ENCODE results near the gene CD8A.
A peak's percentile ranks its signal among the peaks of the same experiment; 100 is the strongest.

DNA sequence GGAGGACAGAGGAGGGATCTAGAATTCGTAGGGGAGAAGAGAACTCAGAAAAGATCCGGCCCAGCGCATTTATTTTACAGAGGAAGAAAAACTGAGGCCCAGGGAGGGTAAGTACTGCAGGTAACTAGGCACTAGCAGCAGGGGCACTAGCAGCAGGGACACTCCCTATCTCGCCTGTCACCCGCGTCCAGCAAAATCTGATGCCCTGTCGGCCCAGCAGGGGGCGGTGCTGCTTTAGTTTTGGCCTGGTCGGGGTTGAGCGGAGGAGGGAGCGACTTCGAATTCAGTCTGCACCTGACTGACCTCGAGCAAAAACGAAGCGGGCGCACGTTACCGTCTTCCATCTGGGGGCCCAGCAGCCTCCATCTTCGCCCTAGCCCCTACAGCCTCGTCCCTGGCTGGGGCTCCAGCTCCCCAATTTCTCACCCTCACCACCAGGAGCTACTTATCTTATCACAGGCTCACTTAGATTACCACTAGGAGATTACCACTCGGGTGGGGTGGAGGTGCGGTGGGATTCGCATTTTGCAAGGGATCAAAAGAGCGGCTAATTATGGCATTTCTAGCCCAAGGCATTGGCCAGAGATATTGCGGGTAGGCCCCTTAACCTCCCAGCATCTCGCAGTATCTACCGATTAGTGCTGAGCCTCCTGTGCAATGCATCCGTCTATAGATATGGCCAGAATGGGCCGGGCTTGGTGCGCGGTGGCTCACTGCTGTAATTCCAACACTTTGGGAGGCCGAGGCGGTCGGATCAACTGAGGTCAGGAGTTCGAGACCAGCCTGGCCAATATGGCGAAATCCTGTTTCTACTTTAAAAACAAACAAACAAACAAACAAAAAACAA, 17.8 kb upstream of the CD8A start:
- TF ChIP-seq, protein P1, sequence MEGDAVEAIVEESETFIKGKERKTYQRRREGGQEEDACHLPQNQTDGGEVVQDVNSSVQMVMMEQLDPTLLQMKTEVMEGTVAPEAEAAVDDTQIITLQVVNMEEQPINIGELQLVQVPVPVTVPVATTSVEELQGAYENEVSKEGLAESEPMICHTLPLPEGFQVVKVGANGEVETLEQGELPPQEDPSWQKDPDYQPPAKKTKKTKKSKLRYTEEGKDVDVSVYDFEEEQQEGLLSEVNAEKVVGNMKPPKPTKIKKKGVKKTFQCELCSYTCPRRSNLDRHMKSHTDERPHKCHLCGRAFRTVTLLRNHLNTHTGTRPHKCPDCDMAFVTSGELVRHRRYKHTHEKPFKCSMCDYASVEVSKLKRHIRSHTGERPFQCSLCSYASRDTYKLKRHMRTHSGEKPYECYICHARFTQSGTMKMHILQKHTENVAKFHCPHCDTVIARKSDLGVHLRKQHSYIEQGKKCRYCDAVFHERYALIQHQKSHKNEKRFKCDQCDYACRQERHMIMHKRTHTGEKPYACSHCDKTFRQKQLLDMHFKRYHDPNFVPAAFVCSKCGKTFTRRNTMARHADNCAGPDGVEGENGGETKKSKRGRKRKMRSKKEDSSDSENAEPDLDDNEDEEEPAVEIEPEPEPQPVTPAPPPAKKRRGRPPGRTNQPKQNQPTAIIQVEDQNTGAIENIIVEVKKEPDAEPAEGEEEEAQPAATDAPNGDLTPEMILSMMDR (IDR thresholded peaks at IDR 0.05): peak in 1 of 3 donors; percentile 91
- TF ChIP-seq POLR2A (IDR thresholded peaks at IDR 0.05): no peak
